Skin of body (tissue), 2 donors: ENCODE measurements around the gene ATP2B1. TPM values are rescaled to one million over a fixed set of nuclear protein-coding genes. Genes with fewer than 3 reads are reported as not detected.
A peak's percentile ranks its signal among the peaks of the same experiment; 100 is the strongest.

Experiments
- DNase-seq: peaks from one replicate; lab custom pipeline; 2025; lab: John Stamatoyannopoulos, UW
- total RNA-seq: library from RNA; depleted of rRNA; stranded (reverse); fragments of >200 nt; gene quantifications from one replicate; pipeline ENCODE4 v1.2.3, GENCODE V29; 2014

The ATP2B1 gene
- total RNA-seq, 1 donor from 2014 or later: 71.9 TPM

GRCh38 chr12:89694542-89694941, 14.1 kb downstream of the ATP2B1 start:
- no peak for DNase-seq

DNA sequence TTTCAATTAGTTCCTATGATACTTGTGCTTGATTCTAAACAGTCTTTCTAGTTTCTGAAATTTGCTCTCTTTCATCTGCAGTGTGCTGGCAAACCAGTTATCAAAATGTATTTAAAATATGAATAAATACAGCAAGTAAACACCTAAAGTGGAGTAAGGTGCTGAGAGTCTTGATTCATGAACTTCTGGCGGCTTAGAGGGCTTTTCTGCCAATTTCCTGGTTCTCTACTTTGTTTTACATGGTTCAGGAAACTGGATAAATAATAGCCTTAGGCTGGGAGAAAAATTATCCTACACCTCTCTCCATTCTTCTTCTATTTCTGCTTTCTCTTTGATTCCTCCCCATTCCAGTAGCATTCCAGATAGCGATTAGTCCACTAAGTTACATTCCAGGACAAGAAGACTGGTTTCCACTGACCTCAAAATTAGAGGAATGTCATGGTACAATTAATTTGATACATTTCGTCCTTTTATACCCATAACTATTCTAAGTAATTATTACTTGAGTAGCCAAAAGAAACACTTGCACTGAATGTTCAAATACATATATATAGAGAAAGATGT, 14.9 kb downstream of the ATP2B1 start:
- no peak for DNase-seq

DNA sequence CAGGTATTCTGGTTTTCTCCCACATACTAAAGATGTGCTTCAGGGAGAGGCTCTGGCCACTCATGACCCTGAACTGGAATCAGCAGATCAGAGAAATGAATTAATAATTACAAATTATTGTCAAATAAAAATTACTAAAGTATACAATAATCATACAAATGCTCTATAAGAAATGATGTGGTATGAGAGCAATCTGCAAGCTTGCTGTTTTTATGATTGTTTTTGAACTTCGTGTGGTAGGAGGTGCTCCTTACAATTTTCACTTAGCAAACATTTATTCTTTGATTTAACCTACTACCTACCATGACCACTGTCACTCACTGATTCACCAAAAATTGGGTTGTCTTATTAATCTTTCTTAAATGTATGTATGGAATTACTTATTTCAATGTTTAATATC, 16.2 kb downstream of the ATP2B1 start:
- DNase-seq: no peak

GRCh38 chr12:89691659-89692058, 17.0 kb downstream of the ATP2B1 start:
- no peak for DNase-seq

DNA sequence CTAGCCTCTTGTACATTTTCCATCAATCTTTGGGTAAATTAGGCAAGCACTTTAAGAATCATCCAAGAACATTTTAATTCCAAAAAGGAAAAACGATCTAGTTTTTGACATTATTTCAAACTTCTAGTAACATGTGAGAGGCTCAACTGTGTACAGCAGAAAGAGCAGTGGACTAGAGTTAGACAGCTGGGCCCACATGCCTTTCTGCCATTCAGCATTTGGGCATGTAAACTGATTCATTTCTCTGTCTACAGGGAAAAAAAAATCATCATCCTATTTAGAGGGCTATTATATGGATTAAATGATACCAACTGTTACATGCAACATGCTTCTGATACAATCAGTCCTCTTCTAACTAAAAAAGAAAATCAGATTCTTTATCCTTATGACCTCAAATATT, 17.7 kb downstream of the ATP2B1 start:
- no peak for DNase-seq

- no peak for DNase-seq
Observed at GRCh38 chr12:89689306-89689705, 19.3 kb downstream of the ATP2B1 start.

DNA sequence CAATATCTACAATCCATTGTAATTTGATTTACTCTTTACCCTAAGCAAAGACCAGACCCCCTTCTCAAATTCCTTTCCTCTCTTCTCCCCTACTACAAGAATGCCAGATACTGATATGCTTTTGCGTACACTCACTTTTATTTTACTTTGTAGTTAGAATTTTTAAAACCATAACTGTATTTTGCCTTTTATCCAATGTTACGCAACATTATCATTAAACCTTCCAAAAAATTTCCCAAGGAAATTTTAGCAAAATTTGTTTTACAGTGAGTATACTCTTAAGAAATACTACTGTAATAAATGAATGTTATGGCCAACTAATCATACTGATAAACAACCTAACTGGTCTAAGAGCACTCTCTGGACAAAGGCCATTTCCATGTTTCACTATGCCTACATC, 22.3 kb downstream of the ATP2B1 start:
- no peak for DNase-seq

DNA sequence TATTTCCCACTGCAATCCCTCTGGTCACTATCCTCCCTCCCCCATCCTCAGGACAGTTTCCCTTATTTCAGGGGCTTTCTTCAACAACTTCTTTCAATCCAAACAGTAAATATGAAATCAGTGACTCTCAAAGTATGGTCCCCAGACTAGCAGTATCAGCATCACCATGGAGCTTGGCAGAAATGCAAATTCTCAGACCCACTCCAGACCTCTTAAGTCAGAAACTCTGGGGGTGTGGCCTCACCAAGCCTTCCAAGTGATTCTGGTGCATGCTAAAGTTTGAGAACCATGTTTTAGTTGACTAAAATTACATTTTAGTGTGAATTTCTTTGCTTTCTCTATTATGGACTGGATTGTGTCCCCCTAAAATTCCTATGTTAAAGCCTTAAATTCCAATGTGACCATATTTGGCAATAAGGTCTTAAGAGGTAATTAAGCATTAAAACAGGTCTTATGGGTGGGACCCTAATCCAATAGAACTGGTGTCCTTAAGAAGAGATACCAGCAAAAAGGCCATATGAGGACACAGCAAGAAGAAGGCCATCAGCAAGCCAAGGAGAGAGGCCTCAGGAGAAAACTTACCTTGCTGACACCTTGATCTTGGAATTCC, 23.2 kb downstream of the ATP2B1 start:
- DNase-seq: no peak

DNA sequence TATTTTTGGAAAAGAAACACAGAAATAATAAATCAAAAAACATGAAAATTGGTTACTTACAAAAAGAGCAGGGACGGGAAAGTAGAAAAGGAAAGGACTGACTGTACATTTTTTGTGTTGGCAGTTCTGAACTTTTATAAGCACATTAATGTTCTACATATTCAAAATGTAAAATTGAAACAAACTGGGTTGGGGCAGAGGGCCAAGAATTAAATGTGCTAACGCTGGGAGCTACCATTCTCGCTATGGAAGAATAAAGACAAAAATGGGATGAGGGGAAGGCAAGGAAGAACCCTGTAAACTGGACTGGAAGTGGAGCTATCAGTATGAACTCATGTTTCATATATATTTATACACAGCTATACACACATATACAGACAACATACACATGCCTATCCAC, 24.5 kb downstream of the ATP2B1 start:
- no peak for DNase-seq

DNA sequence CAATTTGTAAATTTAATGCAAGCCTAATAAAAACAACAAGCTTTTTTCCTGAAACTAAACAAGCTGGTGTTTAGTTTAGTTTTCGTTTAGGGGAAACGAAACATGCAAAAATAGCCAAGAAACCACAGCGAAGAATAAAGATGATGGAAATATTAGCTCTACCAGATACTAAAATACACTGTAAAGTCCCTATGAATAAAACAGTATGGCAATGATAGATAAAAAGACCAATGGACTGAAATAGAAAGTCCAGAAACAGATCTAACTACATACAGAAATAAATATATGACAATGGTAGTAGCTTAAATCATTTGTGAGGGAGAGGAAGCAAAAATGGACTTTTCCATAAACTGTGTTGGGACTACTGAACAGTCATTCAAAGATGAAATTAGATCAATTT, 26.4 kb downstream of the ATP2B1 start:
- DNase-seq: no peak

DNA sequence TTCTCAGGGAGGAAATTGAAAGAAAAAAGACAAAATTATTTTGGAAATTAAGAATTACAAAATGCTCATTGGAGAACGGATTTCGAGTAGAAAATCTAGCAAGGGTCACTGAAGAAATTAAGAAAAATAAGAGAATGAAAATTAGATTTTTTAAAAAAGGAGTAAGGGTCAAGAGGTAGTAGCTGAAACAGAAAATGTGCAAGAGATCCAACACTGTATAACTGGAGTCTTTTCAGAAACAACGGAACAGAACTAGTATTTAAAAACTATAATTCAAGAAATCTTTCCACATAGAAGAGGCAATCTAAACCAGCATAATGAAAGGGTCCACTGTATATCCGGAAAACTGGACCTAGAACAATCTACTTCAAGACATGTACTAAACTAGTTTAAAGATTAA, 28.2 kb downstream of the ATP2B1 start:
- no peak for DNase-seq

DNA sequence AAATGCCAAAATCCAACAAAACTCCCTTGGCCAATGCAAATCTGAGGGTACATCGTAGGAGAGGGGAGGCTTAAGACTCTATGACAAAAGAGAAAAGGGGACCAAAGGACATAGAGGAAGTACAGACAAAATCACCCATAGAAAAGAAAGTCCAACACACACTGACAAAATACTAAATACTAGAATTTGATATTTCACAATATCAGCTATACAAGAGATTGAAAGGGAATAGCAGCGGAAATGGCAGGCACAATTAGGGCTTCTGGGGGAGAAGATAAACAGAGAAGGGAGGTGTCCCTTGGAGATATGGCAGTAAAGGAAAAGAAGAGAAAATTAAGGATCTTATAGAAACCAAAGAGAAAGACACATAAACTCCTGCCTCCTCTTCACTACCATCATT, 29.0 kb downstream of the ATP2B1 start:
- DNase-seq: no peak

GRCh38 chr12:89678225-89678624, 30.4 kb downstream of the ATP2B1 start:
- no peak for DNase-seq

- DNase-seq: no peak
Observed at GRCh38 chr12:89676930-89677329, 31.7 kb downstream of the ATP2B1 start.

DNA sequence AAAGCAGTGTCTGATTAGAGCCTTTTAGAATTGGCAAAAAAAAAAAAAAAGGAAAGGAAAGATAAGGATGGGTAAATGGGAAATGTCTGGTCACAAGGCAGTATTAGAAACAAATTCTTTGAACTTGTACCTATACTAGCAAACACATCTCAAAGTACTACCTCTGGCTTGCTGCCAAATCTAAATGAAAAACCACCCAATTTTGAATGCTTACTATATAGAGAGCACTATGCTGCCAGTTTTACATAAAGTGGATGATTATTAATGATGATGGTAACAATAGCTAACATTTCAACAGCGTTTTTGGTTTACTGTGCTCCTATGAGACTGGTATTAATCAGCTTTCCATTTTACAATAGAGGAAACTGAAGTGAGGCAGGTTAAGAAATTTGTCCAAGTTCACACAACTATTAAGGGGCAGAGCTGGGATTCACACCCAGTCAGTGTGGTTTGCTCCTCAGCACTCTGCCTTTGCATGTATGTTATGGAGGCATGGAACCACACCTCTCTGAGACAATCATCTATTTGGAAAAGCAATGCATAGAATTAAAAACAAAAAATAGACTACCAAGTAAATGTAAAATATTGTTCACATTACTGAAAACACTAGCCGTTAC, 34.2 kb downstream of the ATP2B1 start:
- DNase-seq: no peak

GRCh38 chr12:89673603-89674002, 35.0 kb downstream of the ATP2B1 start:
- no peak for DNase-seq

DNA sequence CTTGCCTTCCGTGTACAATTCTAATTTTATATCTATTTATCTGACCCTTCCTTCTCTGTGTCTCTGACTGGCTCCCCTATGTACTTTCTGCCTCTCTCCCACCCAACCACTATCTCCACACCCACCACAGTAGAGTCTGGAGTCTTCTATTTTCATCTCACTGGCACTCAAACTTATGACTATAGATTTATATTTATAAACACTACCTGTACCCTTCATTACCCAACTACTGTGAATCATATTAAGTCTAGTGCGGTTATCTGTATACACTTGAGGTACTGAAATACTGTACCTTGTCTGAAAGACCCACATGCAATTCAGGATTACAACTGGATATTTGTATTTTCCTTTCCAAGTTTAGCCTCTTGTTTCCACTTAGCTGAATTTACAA, 36.1 kb downstream of the ATP2B1 start:
- DNase-seq: no peak

DNA sequence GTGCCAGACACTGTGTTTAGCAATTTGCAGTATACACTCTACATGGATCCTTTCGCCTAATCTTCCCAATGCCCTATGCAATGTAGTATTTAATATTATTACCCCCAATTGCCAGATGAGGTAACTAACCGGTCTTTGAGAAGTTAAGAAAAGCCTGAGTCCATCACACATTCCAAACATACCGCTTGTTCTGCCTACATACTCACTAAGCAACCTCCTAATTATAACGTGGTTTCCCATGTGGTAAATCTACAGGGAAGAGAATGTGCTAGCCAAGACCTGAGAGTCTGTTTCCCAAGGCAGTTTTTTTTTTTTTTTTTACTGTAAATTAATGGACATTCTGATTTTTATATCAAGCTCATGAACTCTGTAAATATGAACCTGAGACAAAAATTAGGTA, 37.2 kb downstream of the ATP2B1 start:
- no peak for DNase-seq

DNA sequence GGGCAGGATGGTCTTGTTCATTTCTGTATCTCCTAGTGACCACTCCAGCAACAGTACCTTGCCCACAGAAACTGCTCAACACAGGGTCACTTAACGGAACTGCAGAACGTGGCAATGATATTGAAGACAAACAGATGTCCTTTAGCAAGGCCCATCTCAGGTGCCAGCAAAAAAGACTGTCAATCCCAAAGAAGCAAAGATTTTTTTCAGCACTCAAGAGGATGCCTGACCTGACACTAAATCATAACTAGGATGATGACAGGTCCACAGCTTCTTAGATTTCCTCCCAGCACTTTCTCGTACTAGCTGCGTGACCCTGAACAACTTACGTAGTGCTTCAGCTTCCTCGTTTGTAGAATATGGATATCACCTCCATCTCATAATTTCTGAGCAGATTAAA, 39.4 kb downstream of the ATP2B1 start:
- no peak for DNase-seq

DNA sequence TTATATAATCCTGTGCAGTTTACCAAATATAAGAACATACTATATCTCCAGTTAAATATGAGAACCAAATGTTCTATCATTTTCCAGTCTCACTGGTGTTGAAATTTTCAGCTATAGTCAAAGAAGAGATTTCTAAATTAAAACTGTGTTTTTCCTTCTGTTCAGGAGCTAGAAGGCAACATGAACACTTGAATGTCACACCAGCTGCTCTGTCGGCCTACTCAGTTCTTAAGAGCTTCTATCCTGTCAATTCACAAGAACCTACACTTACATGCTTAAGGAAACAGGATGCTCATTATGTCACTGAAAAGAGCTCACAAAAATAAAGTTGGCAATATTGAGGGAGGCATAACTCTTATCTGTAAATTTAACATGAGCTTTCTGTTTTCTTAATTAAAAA, 43.1 kb downstream of the ATP2B1 start:
- no peak for DNase-seq

GRCh38 chr12:89664441-89664840, 44.2 kb downstream of the ATP2B1 start:
- no peak for DNase-seq

- no peak for DNase-seq
Observed at GRCh38 chr12:89663577-89664357, 44.9 kb downstream of the ATP2B1 start.

DNA sequence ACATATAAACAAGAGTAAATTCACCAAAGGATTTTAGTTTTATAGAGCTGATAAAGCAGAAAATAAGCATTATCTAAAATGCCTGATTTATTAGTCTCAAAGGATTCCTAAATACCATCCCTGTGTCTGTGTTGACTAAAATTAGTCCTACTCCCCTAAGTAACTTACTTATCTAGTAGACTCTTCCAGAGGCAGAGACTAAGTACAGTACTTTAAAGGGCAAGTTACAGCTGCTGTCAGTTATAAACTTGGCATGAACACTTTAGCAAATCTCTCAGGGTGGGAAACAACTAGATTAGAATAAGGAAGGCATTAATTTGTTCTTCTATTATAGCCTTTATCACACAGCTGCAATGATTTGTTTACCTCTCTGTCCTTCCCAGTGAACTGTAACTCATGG, 46.0 kb downstream of the ATP2B1 start:
- peak; percentile 11 for DNase-seq
